ENCODE measurements around the gene PPP1R18. TPM values are rescaled to one million over a fixed set of nuclear protein-coding genes. Genes with fewer than 3 reads are reported as not detected.

The PPP1R18 gene
- total RNA-seq, 2 experiments from 2014 or later: 65.2 to 106 TPM

GRCh38 chr6:30691208-30691847 is 4.9 kb upstream of the PPP1R18 start:
- no TSS peak for BruUV-seq (replicated peaks)

GRCh38 chr6:30690403-30691207 is 4.2 kb upstream of the PPP1R18 start, which contains the start of gene NRM:
Gene NRM, minus strand, starts transcription at chr6:30690984. Its CDS starts 10 bp downstream, at chr6:30690974.
- TF ChIP-seq CTCF (conservative IDR thresholded peaks at IDR 0.05; ENCODE audit: low read length) (no peak), EZH2phosphoT487 (IDR thresholded peaks at IDR 0.05; ENCODE audit: borderline replicate concordance, low read depth, low read length) (no peak)
- Histone ChIP-seq H3K4me1 (ENCODE audit: insufficient read depth, low read length, poor library complexity, severe bottlenecking) (peaks cover 38% of the 10 kb centered on the region), H3K9me2 (ENCODE audit: insufficient read depth, low read length) (no peaks in the 10 kb centered on the region), H2AFZ (ENCODE audit: low read length) (peak within 1 kb of the TSS; percentile 53; the same call in 1 of the 2 replicates), H3K79me2 (ENCODE audit: insufficient read depth, low read depth, low read length) (peaks cover 43% of the 10 kb centered on the region), H4K20me1 (ENCODE audit: insufficient read depth, low read length) (no peaks in the 10 kb centered on the region), H3K27ac (ENCODE audit: low read depth, low read length, poor library complexity, severe bottlenecking) (peak within 1 kb of the TSS; percentile 95), H3K4me3 (ENCODE audit: low read depth, low read length, poor library complexity, severe bottlenecking) (peak within 1 kb of the TSS; percentile 95), H3K36me3 (ENCODE audit: insufficient read depth, low read length) (peaks cover 7% of the 10 kb centered on the region), H3K9me3 (ENCODE audit: low read length) (no peaks in the 10 kb centered on the region), H3K4me2 (ENCODE audit: low read length) (peak within 1 kb of the TSS; percentile 99)
- peak; percentile 84 for DNase-seq (ENCODE audit: low spot score)
- intact Hi-C loops (cut with micrococcal nuclease; ENCODE audit: unreplicated experiment): no loop called here
- CTCF ChIA-PET (ENCODE audit: unreplicated experiment): no interaction called here
- POLR2A ChIA-PET: interaction anchor here (0.6 to 6.3 kb wide), 4 partner anchors 17 to 55 kb away, joined by 3 to 71 read pairs (median 7); partner anchors contain the start of genes MDC1 and TUBB
- no TSS peak for BruUV-seq (replicated peaks)

More at GRCh38 chr6:30691208-30691847, 4.9 kb upstream of the PPP1R18 start:
- Histone ChIP-seq H3K9me3 (ENCODE audit: low read length) (no peaks in the 10 kb centered on the region), H3K4me3 (ENCODE audit: low read depth, low read length, poor library complexity, severe bottlenecking) (peak overlapping the region; percentile 95), H2AFZ (ENCODE audit: low read length) (peak overlapping the region; percentile 53; the same call in 1 of the 2 replicates), H3K79me2 (ENCODE audit: insufficient read depth, low read depth, low read length) (peaks cover 35% of the 10 kb centered on the region), H4K20me1 (ENCODE audit: insufficient read depth, low read length) (no peaks in the 10 kb centered on the region), H3K27ac (ENCODE audit: low read depth, low read length, poor library complexity, severe bottlenecking) (peak overlapping the region; percentile 95), H3K9me2 (ENCODE audit: insufficient read depth, low read length) (no peaks in the 10 kb centered on the region), H3K4me1 (ENCODE audit: insufficient read depth, low read length, poor library complexity, severe bottlenecking) (peaks cover 38% of the 10 kb centered on the region), H3K4me2 (ENCODE audit: low read length) (peak overlapping the region; percentile 99), H3K36me3 (ENCODE audit: insufficient read depth, low read length) (peaks cover under 1% of the 10 kb centered on the region; the same call in 1 of the 2 replicates)
- intact Hi-C loops (cut with micrococcal nuclease; ENCODE audit: unreplicated experiment): no loop called here
- TF ChIP-seq EZH2phosphoT487 (IDR thresholded peaks at IDR 0.05; ENCODE audit: borderline replicate concordance, low read depth, low read length) (no peak), CTCF (conservative IDR thresholded peaks at IDR 0.05; ENCODE audit: low read length) (no peak)
- POLR2A ChIA-PET: interaction anchor here (0.6 to 6.3 kb wide), 4 partner anchors 16 to 56 kb away, joined by 3 to 71 read pairs (median 7); partner anchors contain the start of genes MDC1 and TUBB
- CTCF ChIA-PET (ENCODE audit: unreplicated experiment): no interaction called here
- DNase-seq (ENCODE audit: low spot score): no peak
